Right cardiac atrium (tissue), 5 donors: ENCODE results near the gene EGFL8. TPM values are rescaled to one million over a fixed set of nuclear protein-coding genes. Genes with fewer than 3 reads are reported as not detected.

Experiments used
- ATAC-seq, 2 donors: fragments of 200-7000 bp; cut with Tn5 transposase; one replicate each; pipeline versions ENCODE4 v1.8.0 to v1.9.1; 2020; ENCODE audit warnings: moderate library complexity in 2 of 2, mild to moderate bottlenecking in 1 of 2
- DNase-seq, 3 donors: peaks; one replicate each; pipeline ENCODE4 v3.0.0-alpha.2; 2020
- H3K27ac ChIP-seq: one replicate; pipeline ENCODE4 v1.5.1; 2013; ENCODE audit warnings: mild to moderate bottlenecking, low read length, control low read depth, moderate library complexity
- H3K27me3 ChIP-seq: one replicate; pipeline ENCODE4 v1.6.1; 2013; ENCODE audit not compliant: control insufficient read depth, insufficient read depth
- H3K4me1 ChIP-seq: one replicate; pipeline ENCODE4 v1.6.1; 2013; ENCODE audit warnings: low read length; ENCODE audit not compliant: control insufficient read depth, insufficient read depth
- H3K4me3 ChIP-seq: one replicate; pipeline ENCODE4 v1.5.1; 2013; ENCODE audit warnings: low read length, control low read depth
- H3K9me3 ChIP-seq: one replicate; pipeline ENCODE4 v1.6.1; 2013; ENCODE audit warnings: low read length; ENCODE audit not compliant: control insufficient read depth
- WGBS: extraction: QIAGEN DNeasy Blood & Tissue Kit; methylation state at CpG from one replicate; pipeline ENCODE4 v1.1.7; 2013; 5-methylcytosine and 5-hydroxymethylcytosine counted together
- intact Hi-C, 4 donors: fragments of 100-400 bp; cut with DNase I; formaldehyde crosslinking; loops; one replicate each; pipeline versions ENCODE4 v1.11.0 to v1.14.0; 2022 to 2023
- polyA plus RNA-seq: library from polyadenylated mRNA; stranded (reverse); fragments of 200-250 nt; gene quantifications from one replicate; pipeline ENCODE4 v1.2.3, GENCODE V29; 2013
- total RNA-seq, 4 donors: library from RNA; stranded (reverse); fragmentation: NEBNext Ultra II Directional; extraction: Animal tissue kit (Norgen Biotek cat#: 25700); gene quantifications; one replicate each; pipeline ENCODE4 v1.2.1, GENCODE V29; 2021
- donor health status: healthy with polysubstance abuse.
- donor health status: DM: no; HTN: yes; CAD: no.
- donor health status: DM: no; HTN: no; CAD: no.
- donor health status: DM: no; HTN: yes; CAD: no; lungs with severe emphysema.
- donor health status: DM: yes; HTN: yes; CAD: no.

The EGFL8 gene
- total and polyA plus RNA-seq, 5 donors: 8.4 to 16.9 (median 12.6) TPM

DNA sequence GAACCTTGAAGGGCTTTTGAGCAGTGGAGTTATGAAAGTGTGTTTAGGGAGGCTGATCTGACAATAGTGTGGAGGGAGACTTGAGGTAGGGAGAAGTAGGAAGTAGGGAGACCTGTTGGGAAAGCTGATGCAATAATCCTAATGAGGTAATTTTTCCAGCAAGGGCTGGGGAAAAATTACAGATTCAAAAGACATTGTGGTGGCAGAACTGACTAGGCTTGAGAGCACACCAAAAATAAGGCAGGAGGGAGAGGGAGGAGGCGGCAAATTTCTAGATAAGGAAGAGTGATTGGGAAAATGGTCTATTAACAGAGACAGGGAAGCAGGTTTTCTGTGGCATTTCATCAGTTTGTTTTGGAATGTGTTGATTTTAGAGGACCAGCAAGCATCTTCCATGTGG is 18.1 kb upstream of the EGFL8 start:
- WGBS: 39% methylated on average over 1 of the region's 1 CpG
- DNase-seq: no peak
- intact Hi-C loops: no loop called here
- H3K27ac ChIP-seq: no peak overlapping the region
- H3K9me3 ChIP-seq: no peaks in the 10 kb centered on the region
- no peaks in the 10 kb centered on the region for H3K27me3 ChIP-seq
- H3K4me1 ChIP-seq: no peaks in the 10 kb centered on the region
- H3K4me3 ChIP-seq: no peak overlapping the region
- no peak for ATAC-seq

DNA sequence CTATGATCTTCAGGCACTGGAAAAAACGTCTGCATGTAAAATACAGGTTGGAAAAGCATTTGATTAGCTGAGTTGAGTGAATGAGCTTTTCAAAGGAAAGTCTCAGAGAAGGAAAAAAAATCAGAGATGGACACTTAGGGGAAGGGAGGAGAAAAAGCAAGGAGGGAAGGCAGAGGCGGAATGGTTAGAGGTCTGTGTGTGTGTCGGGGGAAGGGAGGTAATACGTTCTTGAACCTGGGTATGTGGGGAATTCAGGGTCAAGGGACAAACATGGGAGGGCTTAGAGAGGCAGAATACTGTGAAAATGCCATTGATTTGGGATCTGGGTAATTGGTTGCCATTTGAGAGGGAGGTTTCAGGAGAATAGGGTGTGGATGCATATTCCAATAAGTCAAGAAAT is 17.7 kb upstream of the EGFL8 start:
- 30% methylated on average over 4 of the region's 4 CpGs for WGBS
- intact Hi-C loops: no loop called here
- no peaks in the 10 kb centered on the region for H3K4me1 ChIP-seq
- ATAC-seq (no peak), DNase-seq (no peak)
- H3K4me3 ChIP-seq: no peak overlapping the region
- H3K9me3 ChIP-seq: no peaks in the 10 kb centered on the region
- H3K27ac ChIP-seq: no peak overlapping the region
- no peaks in the 10 kb centered on the region for H3K27me3 ChIP-seq

DNA sequence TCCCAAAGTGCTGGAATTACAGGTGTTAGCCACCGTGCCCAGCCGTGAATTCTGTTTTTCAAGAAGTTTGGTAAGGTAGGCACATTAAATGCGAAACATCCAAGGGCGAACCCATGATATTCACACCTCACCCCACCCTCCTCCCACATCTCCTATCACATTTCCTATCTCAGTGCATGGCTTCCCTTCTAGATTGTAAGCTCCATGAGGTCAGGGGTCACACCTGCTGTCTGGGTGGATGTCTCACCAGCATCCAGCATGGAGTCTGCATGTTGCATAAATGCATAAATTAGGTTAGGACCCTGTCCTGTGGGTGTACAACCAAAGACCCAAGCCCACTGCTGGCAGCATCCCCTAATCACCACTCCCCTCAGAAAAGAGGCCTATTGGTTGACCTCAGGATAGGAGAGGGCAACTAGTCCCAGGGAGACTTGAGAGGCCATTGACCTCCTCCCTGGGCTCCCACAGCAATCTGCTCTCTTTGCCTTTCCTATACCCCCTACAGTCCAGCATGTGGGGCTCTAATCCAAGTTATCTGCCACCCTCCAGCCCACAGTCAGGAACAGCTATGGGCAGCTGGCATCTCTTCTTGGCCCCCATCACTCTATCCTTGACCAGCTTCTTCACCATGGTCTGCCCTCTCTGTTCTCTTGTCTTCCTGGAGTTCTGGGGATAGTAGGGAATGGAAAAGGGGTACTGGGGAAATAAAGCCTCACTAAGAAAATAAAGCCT is 16.8 kb upstream of the EGFL8 start:
- H3K27ac ChIP-seq: no peak overlapping the region
- DNase-seq (no peak), ATAC-seq (no peak)
- H3K4me3 ChIP-seq: no peak overlapping the region
- 91% methylated on average over 4 of the region's 4 CpGs for WGBS
- intact Hi-C loops: no loop called here
- no peaks in the 10 kb centered on the region for H3K9me3 ChIP-seq
- no peaks in the 10 kb centered on the region for H3K4me1 ChIP-seq
- H3K27me3 ChIP-seq: no peaks in the 10 kb centered on the region

DNA sequence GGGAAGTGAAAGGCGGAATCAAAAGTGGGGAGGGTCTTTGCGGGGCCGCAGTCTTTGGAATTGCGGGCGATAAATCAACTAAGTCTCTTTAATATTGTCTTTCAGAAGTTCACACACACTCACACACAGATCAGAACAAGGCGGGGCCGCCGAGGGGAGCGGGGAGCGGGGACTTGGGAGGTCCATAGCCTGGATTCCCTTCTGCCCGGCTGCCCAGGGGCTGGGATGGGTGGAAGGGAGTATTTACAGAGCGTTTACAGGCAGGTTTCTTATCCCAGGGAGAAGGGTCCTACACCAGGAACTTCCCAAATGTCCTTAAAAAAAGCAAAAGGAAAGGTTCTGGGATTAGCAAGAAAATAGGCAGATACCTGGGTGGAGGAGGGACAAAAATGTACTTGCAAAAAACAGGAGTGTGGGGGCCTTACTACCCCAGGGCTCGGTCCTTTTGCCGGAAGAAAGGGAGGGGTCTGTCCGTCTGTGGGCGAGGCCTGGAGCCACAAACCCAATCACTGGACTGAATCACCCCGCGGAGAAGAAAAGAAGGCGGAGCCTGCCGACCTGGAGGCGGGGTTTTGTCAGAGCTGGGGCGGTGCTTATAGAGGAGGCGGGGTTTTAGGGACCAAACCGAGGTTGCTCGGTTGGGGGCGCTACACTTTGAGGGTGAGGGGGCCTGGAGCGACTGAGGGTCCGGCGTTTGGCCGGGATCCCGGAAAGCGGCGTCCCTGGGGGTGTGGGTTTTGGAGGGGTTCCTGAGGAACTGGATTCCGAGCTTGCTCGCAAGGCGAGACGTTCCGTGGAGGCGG is 15.9 kb upstream of the EGFL8 start:
- H3K4me3 ChIP-seq: peak overlapping the region; percentile 57
- H3K27ac ChIP-seq: no peak overlapping the region
- intact Hi-C loops: no loop called here
- H3K9me3 ChIP-seq: no peaks in the 10 kb centered on the region
- DNase-seq: peak; percentile 75 to 89 (median 87)
- no peaks in the 10 kb centered on the region for H3K4me1 ChIP-seq
- H3K27me3 ChIP-seq: no peaks in the 10 kb centered on the region
- ATAC-seq: peak; percentile 62 to 82
- 32% methylated on average over 39 of the region's 39 CpGs for WGBS

DNA sequence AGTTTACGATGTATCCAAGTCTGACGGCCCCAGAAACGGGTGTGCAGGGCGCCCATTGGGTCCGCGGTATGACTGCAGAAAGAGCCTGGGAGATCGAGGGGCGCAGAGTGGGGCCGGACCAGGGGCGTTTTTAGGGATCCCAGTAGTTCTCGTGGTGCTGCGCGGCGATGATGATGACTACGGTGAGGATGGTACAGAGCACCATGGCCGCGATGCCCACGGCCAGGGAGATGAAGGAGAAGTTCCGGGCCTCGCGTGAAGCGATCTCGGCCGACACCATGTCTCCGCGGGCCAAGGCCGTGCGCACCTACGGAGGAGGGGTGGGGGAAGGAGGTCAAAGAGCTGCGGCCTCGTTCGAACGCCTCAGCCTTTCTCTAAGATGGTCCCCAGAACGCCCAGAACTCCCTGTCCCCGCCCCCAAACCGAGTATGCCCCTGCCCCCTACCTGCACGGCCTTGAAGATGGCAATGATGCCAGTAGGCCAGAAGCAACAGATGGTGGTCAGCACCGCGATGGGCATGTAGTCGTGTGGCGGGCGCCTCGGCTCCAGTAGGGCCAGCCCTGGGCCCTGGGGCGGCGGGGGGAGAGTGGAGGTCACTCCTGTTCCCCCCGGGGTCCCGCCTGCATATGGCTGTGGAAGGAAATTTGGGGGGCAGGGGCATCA is 15.2 kb upstream of the EGFL8 start:
- intact Hi-C loops: no loop called here
- H3K27me3 ChIP-seq: no peaks in the 10 kb centered on the region
- WGBS: 47% methylated on average over 47 of the region's 47 CpGs
- H3K27ac ChIP-seq: no peak overlapping the region
- no peaks in the 10 kb centered on the region for H3K9me3 ChIP-seq
- ATAC-seq (no peak), DNase-seq (peak in 1 of 3 donors; percentile 58)
- H3K4me3 ChIP-seq: peak overlapping the region; percentile 34
- H3K4me1 ChIP-seq: no peaks in the 10 kb centered on the region

DNA sequence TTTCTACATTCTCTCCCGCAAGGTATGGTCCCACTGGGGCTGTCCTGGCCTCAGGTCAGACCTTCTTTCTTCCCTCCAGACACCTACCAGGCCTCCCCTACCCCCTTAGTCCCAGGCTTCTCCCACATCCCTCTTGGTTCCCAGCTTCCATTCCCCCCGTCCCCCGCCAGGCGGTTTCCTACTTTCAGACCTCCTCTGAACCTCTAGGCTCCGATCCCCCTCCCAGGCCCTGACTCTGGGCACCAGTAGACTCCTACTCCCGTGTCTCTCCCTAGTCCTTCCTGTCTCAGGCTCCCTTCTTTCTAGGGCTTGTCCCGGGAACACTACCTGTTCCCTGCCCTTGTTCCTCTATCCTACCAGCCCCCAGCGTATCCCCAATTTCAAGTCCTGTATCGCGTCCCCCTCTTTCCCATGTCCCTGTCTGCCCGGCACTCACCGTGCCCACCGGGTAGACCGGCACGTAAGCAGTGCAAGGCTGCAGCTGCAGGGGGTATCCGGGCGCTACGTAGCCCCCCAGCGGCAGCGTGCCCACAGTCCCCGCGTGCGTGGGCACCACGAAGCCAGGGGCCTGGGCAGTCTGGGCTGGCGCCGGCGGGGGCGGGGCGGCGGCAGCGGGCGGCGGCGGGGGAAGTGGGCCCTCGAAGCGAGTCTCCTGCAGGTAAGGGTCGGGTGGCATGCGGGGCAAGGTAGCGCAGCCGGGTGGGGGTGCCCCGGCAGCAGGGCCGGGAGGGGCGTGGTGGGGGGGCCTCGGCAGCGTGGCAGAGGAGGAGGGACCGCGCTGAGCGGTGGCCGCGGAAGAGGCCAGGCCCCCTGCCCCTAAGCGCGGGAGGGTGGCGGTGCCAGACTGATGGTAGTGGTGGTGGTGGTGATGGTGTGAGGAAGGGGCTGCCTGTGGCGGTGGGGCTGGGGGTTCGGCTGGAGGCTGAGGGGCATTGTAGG is 14.2 kb upstream of the EGFL8 start:
- H3K4me3 ChIP-seq: no peak overlapping the region
- no peak for ATAC-seq
- 49% methylated on average over 55 of the region's 55 CpGs for WGBS
- peaks cover 4% of the 10 kb centered on the region for H3K4me1 ChIP-seq
- H3K9me3 ChIP-seq: no peaks in the 10 kb centered on the region
- DNase-seq: peak in 1 of 3 donors; percentile 59
- intact Hi-C loops: no loop called here
- no peak overlapping the region for H3K27ac ChIP-seq
- H3K27me3 ChIP-seq: no peaks in the 10 kb centered on the region

DNA sequence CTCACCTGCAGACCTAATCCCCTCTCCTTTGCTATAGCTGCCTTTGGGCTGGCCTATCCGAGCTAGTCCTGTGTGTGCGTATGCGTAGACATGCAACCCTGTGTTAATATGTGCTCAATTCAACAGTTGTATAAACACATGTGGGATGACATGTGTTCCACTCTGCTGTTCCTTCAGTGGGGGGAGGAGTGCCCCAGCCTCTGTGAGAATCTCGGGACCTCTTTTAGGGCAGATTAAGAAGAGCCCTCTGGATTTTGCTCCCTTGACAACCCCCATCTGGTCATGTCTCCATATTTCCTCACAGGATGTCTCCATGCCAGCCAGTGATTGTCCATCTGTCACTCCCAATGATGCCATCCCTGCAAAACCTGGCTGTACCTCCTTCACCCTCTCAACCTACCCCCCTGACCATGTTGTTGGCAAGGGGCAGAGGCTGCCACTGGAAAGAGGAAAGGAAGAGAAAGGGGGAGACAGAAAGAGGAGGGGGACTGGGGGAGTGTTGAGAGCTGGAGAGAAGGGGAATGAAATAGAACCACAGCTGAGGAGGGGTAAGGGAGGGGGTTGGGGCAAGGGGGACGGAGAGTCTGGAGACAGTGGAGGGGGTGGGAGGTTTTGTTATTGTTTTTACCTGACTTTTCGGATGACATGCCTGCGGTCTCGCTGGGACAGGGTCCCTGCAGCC is 13.1 kb upstream of the EGFL8 start:
- peak in 1 of 3 donors; percentile 27 for DNase-seq
- peak overlapping the region; percentile 49 for H3K4me3 ChIP-seq
- no peak overlapping the region for H3K27ac ChIP-seq
- peaks cover 5% of the 10 kb centered on the region for H3K4me1 ChIP-seq
- no peaks in the 10 kb centered on the region for H3K27me3 ChIP-seq
- intact Hi-C loops: no loop called here
- WGBS: 39% methylated on average over 8 of the region's 8 CpGs
- H3K9me3 ChIP-seq: no peaks in the 10 kb centered on the region
- no peak for ATAC-seq

DNA sequence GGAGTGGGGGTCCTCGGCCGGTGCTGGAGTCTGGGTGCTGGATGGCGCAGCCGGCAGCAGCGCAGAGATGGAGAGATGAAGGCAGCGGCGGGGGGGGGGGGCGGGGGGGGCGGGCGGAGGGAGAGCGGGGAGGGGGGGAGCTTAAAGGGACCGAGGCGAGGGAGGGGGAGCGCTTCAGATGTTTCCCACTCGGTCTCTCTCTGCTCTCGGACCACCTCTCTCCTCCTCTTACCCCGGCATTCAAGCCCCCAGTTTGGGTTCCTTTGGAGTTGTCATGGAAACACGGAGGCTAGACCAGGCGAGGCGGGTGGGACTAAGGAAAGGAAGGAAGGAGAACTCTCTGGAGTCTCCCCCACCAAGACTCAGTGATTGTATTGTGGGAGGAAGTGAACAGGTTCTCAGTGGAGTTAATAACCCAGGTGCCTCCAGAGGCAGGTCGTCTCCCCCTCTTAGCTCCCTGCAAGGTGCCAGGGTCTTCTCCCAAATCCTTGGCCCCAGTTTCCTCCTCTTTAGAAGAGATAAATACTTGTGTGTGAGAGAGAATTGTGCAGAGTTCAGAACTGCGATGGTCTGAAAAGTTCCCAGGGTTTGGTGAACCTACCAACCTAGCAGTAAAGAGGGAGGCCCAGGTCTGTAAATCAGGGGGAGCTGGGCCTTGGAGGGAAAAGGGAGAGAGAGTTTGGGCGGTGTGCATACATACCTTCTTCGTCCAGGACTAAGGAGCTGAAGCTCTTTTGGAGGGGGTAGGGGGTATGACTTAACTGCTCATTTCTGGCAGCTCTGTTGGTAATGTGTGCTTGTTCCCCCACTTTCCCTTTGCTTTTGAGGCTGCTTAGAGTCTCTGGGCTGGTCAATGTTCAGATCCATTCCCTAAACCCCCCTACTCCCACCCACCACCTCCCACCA is 12.3 kb upstream of the EGFL8 start, which contains the start of gene PRRT1:
Gene PRRT1 (minus strand): TSS at position 77 of the 906 bp plus-strand sequence. CDS start 112 bp downstream, outside the sequence.
- Histone ChIP-seq H3K9me3 (no peaks in the 10 kb centered on the region), H3K27me3 (no peaks in the 10 kb centered on the region), H3K4me1 (peaks cover 5% of the 10 kb centered on the region), H3K27ac (no peak within 1 kb of the TSS), H3K4me3 (peak within 1 kb of the TSS; percentile 60)
- peak in 1 of 3 donors; percentile 65 for DNase-seq
- WGBS: 18% methylated on average over 19 of the region's 24 CpGs
- no peak for ATAC-seq
- intact Hi-C loops: no loop called here

DNA sequence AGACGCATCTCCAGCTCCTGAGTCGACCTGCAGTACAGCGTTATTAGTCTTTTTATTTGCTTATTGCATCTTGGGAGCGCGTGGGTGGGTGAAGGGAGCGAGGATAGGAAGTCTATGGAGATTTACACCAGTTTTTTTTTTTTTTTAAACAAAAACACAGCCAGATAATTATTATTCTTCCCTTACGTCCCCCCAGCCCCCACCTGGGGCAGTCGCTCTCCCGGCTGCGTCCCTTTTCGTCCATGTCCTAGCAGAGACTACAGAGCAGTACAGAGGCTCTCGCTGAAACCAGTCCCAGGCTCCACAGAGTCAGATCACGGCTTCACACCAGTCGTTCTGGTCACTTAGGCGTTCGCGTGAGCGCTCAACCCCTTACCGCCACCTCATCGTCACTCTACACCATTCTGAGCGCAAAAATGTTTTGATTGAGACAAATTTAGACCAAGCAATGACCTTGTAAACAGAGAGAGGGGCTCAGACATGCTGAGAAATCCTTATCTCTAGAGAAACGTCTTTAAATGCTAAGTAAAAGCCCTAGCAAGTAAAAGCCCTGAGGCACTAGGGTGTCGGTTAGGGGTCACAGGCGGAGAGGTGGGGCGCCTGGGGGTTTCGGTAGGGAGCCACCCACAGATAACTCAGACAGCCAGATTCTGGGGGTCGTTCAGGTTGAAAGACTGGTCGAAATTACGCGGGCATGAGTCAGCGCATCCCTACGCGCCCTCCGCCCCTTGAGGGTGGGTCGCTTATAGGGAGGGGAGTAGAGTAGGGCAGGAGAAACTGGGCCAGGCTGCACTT is 11.4 kb upstream of the EGFL8 start:
- WGBS: 21% methylated on average over 35 of the region's 35 CpGs
- H3K4me1 ChIP-seq: peaks cover 5% of the 10 kb centered on the region
- intact Hi-C loops: no loop called here
- no peaks in the 10 kb centered on the region for H3K27me3 ChIP-seq
- ATAC-seq (peak; percentile 32 to 57), DNase-seq (peak; percentile 62 to 77 (median 73))
- no peaks in the 10 kb centered on the region for H3K9me3 ChIP-seq
- H3K4me3 ChIP-seq: peak overlapping the region; percentile 60
- H3K27ac ChIP-seq: peak overlapping the region; percentile 70
